MCF 10A (cell line): Measurements from ENCODE around the gene PHKB. TPM values are rescaled to one million over a fixed set of nuclear protein-coding genes. Genes with fewer than 3 reads are reported as not detected.

Experiments used
- BruUV-seq: library from RNA; stranded (reverse); fragments of 400-500 nt; replicated peaks from 2 replicates; lab custom pipeline; 2021; lab: Mats Ljungman, UMichigan
- CTCF ChIA-PET: fragments of 300-600 bp; sonication (Branson Sonifier 250); formaldehyde crosslinking; extraction: SDS; loops from one replicate; lab custom pipeline; 2021; ENCODE audit warnings: antibody characterized with exemption, inconsistent platforms; lab: Yijun Ruan, JAX
- POLR2A ChIA-PET: fragments of 300-600, 350-650 bp; sonication (Branson Sonifier 250); formaldehyde crosslinking; extraction: SDS; loops from one replicate; lab custom pipeline; 2020; ENCODE audit warnings: antibody characterized with exemption, inconsistent platforms; lab: Yijun Ruan, JAX
- DNase-seq: peaks from one replicate; pipeline ENCODE4 v3.0.0-alpha.2; 2018; ENCODE audit not compliant: unreplicated experiment
- H3K27ac Mint-ChIP-seq: one replicate; pipeline ENCODE4 v1.8.0; 2022; ENCODE audit warnings: mild to moderate bottlenecking, low read depth, mixed read lengths; ENCODE audit not compliant: unreplicated experiment
- H3K27me3 Mint-ChIP-seq: one replicate; pipeline ENCODE4 v1.8.0; 2022; ENCODE audit warnings: mixed read lengths; ENCODE audit not compliant: insufficient read depth, unreplicated experiment
- H3K36me3 Mint-ChIP-seq: one replicate; pipeline ENCODE4 v1.8.0; 2022; ENCODE audit warnings: mild to moderate bottlenecking, moderate library complexity, mixed read lengths; ENCODE audit not compliant: insufficient read depth, unreplicated experiment
- H3K4me1 Mint-ChIP-seq: one replicate; pipeline ENCODE4 v1.8.0; 2022; ENCODE audit warnings: mixed read lengths; ENCODE audit not compliant: insufficient read depth, unreplicated experiment
- H3K4me3 Mint-ChIP-seq: one replicate; pipeline ENCODE4 v1.8.0; 2022; ENCODE audit warnings: mild to moderate bottlenecking, moderate library complexity, mixed read lengths; ENCODE audit not compliant: unreplicated experiment
- H3K9me3 Mint-ChIP-seq: one replicate; pipeline ENCODE4 v1.8.0; 2022; ENCODE audit warnings: mixed read lengths; ENCODE audit not compliant: unreplicated experiment
- CTCF ChIP-seq: fragments of 200-600 bp; IDR thresholded peaks from one replicate; pipeline ENCODE4 v1.8.0; 2022; ENCODE audit warnings: antibody characterized with exemption, mild to moderate bottlenecking; ENCODE audit not compliant: unreplicated experiment
- intact Hi-C: fragments of 100-400 bp; cut with micrococcal nuclease; formaldehyde crosslinking; loops from 2 replicates; pipeline ENCODE4 v1.14.1; 2022
- total RNA-seq: library from RNA; stranded (reverse); gene quantifications from 2 replicates; pipeline ENCODE4 v1.2.3, GENCODE V29; 2022

The PHKB gene
- total RNA-seq, 1 experiment from 2014 or later = 62.2 TPM

- H3K36me3 Mint-ChIP-seq = peaks cover 52% of the 10 kb centered on the region
- H3K9me3 Mint-ChIP-seq = no peaks in the 10 kb centered on the region
- no peak overlapping the region for H3K4me3 Mint-ChIP-seq
- POLR2A ChIA-PET = no interaction called here
- intact Hi-C loops = no loop called here
- no peaks in the 10 kb centered on the region for H3K27me3 Mint-ChIP-seq
- no peak for TF ChIP-seq CTCF
- DNase-seq = no peak
- no TSS peak for BruUV-seq
- CTCF ChIA-PET = interaction anchor here (0.6 to 0.7 kb wide), 2 partner anchors 295 to 658 kb away, joined by 3 read pairs; no protein-coding TSS in a partner anchor
- H3K4me1 Mint-ChIP-seq = no peaks in the 10 kb centered on the region
- no peak overlapping the region for H3K27ac Mint-ChIP-seq
These were observed 50.8 kb downstream of the PHKB start for GRCh38 chr16:47511882-47512281.

DNA sequence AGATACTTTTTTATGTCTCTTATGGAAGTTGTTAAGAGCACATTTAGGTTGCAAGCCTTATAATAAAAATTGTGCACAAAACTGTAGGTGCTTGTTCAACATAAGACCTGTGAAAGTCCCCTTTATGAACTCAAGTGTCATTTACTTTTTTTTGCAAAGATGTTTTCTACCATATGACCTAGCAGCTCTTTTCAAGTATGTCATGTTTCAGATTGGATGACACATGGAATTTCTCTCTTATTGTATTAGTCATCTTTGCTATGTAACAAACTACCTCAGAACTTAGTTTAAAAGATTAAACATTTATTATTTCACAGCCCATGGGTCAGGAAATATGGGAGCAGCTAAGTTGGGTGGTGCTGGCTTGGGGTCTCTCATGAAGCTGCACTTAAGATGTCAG, 57.9 kb downstream of the PHKB start:
- Mint-ChIP-seq H3K27ac (no peak overlapping the region), H3K9me3 (no peaks in the 10 kb centered on the region), H3K4me1 (no peaks in the 10 kb centered on the region), H3K36me3 (peaks cover 31% of the 10 kb centered on the region), H3K27me3 (no peaks in the 10 kb centered on the region), H3K4me3 (no peak overlapping the region)
- no peak for TF ChIP-seq CTCF
- CTCF ChIA-PET = no interaction called here
- POLR2A ChIA-PET = no interaction called here
- intact Hi-C loops = no loop called here
- no TSS peak for BruUV-seq
- DNase-seq = no peak

DNA sequence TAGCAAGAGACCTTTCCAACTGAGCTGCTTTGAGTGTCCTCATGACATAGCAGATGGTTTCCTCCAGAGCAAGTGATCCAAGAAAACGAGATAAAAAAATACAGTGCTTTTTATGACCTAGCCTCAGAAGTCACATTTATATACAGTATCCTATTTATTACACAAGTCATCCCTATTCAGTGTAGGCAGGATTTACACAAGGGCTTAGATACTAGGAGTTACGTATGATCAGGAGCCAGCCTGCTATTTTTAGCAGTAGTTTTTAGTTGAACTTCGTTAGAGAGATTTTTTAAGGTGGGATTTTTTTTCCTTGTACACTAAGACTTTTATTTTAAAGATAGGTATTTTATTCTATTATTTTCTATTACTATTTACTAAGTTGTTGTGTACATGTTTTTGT, 58.4 kb downstream of the PHKB start:
- ChIA-PET POLR2A (interaction anchor here (0.6 to 2.0 kb wide), 2 partner anchors 15 to 58 kb away, joined by 3 to 9 read pairs; partner anchors contain the start of genes ITFG1 and PHKB), CTCF (no interaction called here)
- H3K4me1 Mint-ChIP-seq = no peaks in the 10 kb centered on the region
- H3K4me3 Mint-ChIP-seq = no peak overlapping the region
- DNase-seq = no peak
- H3K27ac Mint-ChIP-seq = no peak overlapping the region
- TF ChIP-seq CTCF = no peak
- BruUV-seq = no TSS peak
- H3K27me3 Mint-ChIP-seq = no peaks in the 10 kb centered on the region
- no peaks in the 10 kb centered on the region for H3K9me3 Mint-ChIP-seq
- H3K36me3 Mint-ChIP-seq = peaks cover 26% of the 10 kb centered on the region
- intact Hi-C loops = no loop called here

DNA sequence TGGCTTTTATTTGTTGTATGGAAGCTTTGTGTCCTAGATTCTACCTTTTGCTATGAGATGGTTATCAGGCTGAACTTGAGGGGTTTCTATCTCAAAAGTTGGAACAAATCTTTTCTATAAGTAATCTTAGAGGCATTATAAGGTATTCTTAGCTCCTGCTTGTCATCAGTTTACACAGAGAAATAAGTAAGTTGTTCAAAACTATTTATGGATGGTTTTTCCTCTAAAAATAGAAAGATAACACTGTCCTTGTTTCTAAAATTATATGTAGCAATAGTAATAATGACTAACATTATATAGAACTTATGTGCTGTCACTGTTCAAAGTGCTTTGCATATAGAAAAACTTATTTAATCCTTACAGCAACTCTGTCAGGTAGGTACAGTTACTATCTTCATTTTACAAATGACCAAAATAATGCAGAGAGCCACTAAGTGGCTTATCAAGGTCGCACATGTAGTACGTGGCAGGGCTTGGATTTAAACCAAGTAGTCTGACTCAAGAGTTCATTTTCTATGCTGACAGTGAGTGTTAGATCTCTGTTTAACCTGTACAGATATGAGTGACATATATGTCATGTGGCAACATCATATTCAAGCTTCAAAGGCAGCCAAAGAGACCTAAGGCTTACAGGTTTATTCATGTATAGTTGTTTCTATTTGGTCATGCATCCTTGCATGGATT, 59.0 kb downstream of the PHKB start:
- CTCF ChIA-PET = no interaction called here

More for the DNA sequence above, 59.0 kb downstream of the PHKB start:
- Mint-ChIP-seq H3K27ac (no peak overlapping the region), H3K27me3 (no peaks in the 10 kb centered on the region), H3K9me3 (no peaks in the 10 kb centered on the region), H3K4me1 (no peaks in the 10 kb centered on the region), H3K4me3 (no peak overlapping the region), H3K36me3 (peaks cover 24% of the 10 kb centered on the region)
- intact Hi-C loops = no loop called here
- no peak for TF ChIP-seq CTCF
- POLR2A ChIA-PET = interaction anchor here (0.6 to 2.0 kb wide), 3 partner anchors 14 to 59 kb away, joined by 3 to 9 read pairs (median 4); partner anchors contain the start of genes ITFG1 and PHKB
- BruUV-seq = no TSS peak
- no peak for DNase-seq
